Measurements from ENCODE around the gene AQP9.
"Not testable (repeated sequence)": the region's sequence is repeated elsewhere in the genome, so short reads cannot be mapped to it uniquely, and the experiment has no call there.

AQP9 gene

GRCh38 chr15:58182460-58183163, 44.4 kb downstream of the AQP9 start:
- peak; percentile 80 for DNase-seq (ENCODE audit: low spot score)

GRCh38 chr15:58185439-58185838, 47.3 kb downstream of the AQP9 start:
- DNase-seq (ENCODE audit: low spot score), result no peak

- no peak for DNase-seq (ENCODE audit: low spot score)
Measured at GRCh38 chr15:58189148-58189811, 51.1 kb downstream of the AQP9 start.

GRCh38 chr15:58190419-58190818, 52.2 kb downstream of the AQP9 start:
- DNase-seq (ENCODE audit: low spot score), result peak; percentile 12

GRCh38 chr15:58193636-58194035, 55.5 kb downstream of the AQP9 start:
- DNase-seq (ENCODE audit: low spot score), result not testable (repeated sequence)

- no peak for DNase-seq (ENCODE audit: low spot score)
Measured at GRCh38 chr15:58200739-58201138, 62.6 kb downstream of the AQP9 start.

GRCh38 chr15:58201516-58201915, 63.3 kb downstream of the AQP9 start:
- peak; percentile 66 for DNase-seq (ENCODE audit: low spot score)

- DNase-seq (ENCODE audit: low spot score), result peak; percentile 89
Measured at GRCh38 chr15:58203537-58203936, 65.4 kb downstream of the AQP9 start.

- DNase-seq (ENCODE audit: low spot score), result no peak
Measured at GRCh38 chr15:58206151-58206550, 68.0 kb downstream of the AQP9 start.

- DNase-seq (ENCODE audit: low spot score), result not testable (repeated sequence)
Measured at GRCh38 chr15:58208217-58208616, 70.0 kb downstream of the AQP9 start.

GRCh38 chr15:58209007-58209481, 70.9 kb downstream of the AQP9 start:
- DNase-seq (ENCODE audit: low spot score), result peak; percentile 36

- not testable (repeated sequence) for DNase-seq (ENCODE audit: low spot score)
Measured at GRCh38 chr15:58210031-58210430, 71.8 kb downstream of the AQP9 start.

GRCh38 chr15:58212909-58213526, 74.8 kb downstream of the AQP9 start:
- DNase-seq (ENCODE audit: low spot score), result peak; percentile 62

- DNase-seq (ENCODE audit: low spot score), result peak; percentile 62
Measured at GRCh38 chr15:58213587-58214338, 75.6 kb downstream of the AQP9 start.

GRCh38 chr15:58214591-58215340, 76.6 kb downstream of the AQP9 start:
- no peak for DNase-seq (ENCODE audit: low spot score)

GRCh38 chr15:58217460-58217859, 79.3 kb downstream of the AQP9 start:
- no peak for DNase-seq (ENCODE audit: low spot score)

GRCh38 chr15:58221591-58222241, 83.5 kb downstream of the AQP9 start:
- peak; percentile 60 for DNase-seq (ENCODE audit: low spot score)

GRCh38 chr15:58222679-58223078, 84.5 kb downstream of the AQP9 start:
- DNase-seq (ENCODE audit: low spot score), result peak; percentile 52

GRCh38 chr15:58223432-58223831, 85.3 kb downstream of the AQP9 start:
- DNase-seq (ENCODE audit: low spot score), result no peak

GRCh38 chr15:58224068-58224467, 85.9 kb downstream of the AQP9 start:
- no peak for DNase-seq (ENCODE audit: low spot score)
